ENCODE data around the gene TBC1D22A. TPM values are rescaled to one million over a fixed set of nuclear protein-coding genes. Genes with fewer than 3 reads are reported as not detected.

TBC1D22A gene
- total RNA-seq, 3 donors from 2014 or later: 19.0 to 23.6 (median 23.6) TPM

- no peaks in the 10 kb centered on the region for H3K9me3 ChIP-seq
- H3K27ac ChIP-seq: no peak overlapping the region
- no peaks in the 10 kb centered on the region for H3K36me3 ChIP-seq
- intact Hi-C loops (cut with DNase I; ENCODE audit: low total_unique reads): loop anchor here (10.0 kb wide), 1 partner anchor 325 kb away; no protein-coding TSS in a partner anchor
- DNase-seq (ENCODE audit: low spot score in 2 of 2): no peak
- no peak for TF ChIP-seq CTCF (IDR thresholded peaks at IDR 0.05)
- no peak for TF ChIP-seq POLR2A (IDR thresholded peaks at IDR 0.05)
- TF ChIP-seq POLR2AphosphoS5 (IDR thresholded peaks at IDR 0.05): no peak
- peaks cover 0 to 10% of the 10 kb centered on the region in 2 donors for H3K27me3 ChIP-seq
- H3K4me3 ChIP-seq: no peak overlapping the region
- H3K4me1 ChIP-seq: peaks cover 0 to 6% of the 10 kb centered on the region in 2 donors
Observed at GRCh38 chr22:46749682-46750529, 12.5 kb upstream of the TBC1D22A start.

- peaks cover 0 to 10% of the 10 kb centered on the region in 2 donors for H3K27me3 ChIP-seq
- H3K4me3 ChIP-seq: no peak overlapping the region
- no peaks in the 10 kb centered on the region for H3K36me3 ChIP-seq
- no peak for DNase-seq (ENCODE audit: low spot score in 2 of 2)
- no peak overlapping the region for H3K27ac ChIP-seq
- peaks cover 0 to 6% of the 10 kb centered on the region in 2 donors for H3K4me1 ChIP-seq
- no peak for TF ChIP-seq CTCF (IDR thresholded peaks at IDR 0.05)
- TF ChIP-seq POLR2A (IDR thresholded peaks at IDR 0.05): no peak
- TF ChIP-seq POLR2AphosphoS5 (IDR thresholded peaks at IDR 0.05): no peak
- H3K9me3 ChIP-seq: no peaks in the 10 kb centered on the region
- intact Hi-C loops (cut with DNase I; ENCODE audit: low total_unique reads): no loop called here
Observed at GRCh38 chr22:46750530-46750800, 12.0 kb upstream of the TBC1D22A start.

- Histone ChIP-seq H3K27me3 (peaks cover 0 to 10% of the 10 kb centered on the region in 2 donors), H3K36me3 (no peaks in the 10 kb centered on the region), H3K4me1 (peaks cover 0 to 6% of the 10 kb centered on the region in 2 donors), H3K4me3 (no peak overlapping the region), H3K27ac (no peak overlapping the region), H3K9me3 (no peaks in the 10 kb centered on the region)
- intact Hi-C loops (cut with DNase I; ENCODE audit: low total_unique reads): no loop called here
- TF ChIP-seq POLR2A (IDR thresholded peaks at IDR 0.05): no peak
- TF ChIP-seq CTCF (IDR thresholded peaks at IDR 0.05): no peak
- no peak for TF ChIP-seq POLR2AphosphoS5 (IDR thresholded peaks at IDR 0.05)
- no peak for DNase-seq (ENCODE audit: low spot score in 2 of 2)
Observed at GRCh38 chr22:46750863-46751443, 11.5 kb upstream of the TBC1D22A start.

- H3K27me3 ChIP-seq: peaks cover 0 to 8% of the 10 kb centered on the region in 2 donors
- peak overlapping the region; percentile 0 to 90 for H3K27ac ChIP-seq
- no peak overlapping the region for H3K4me3 ChIP-seq
- no peaks in the 10 kb centered on the region for H3K36me3 ChIP-seq
- H3K9me3 ChIP-seq: no peaks in the 10 kb centered on the region
- intact Hi-C loops (cut with DNase I; ENCODE audit: low total_unique reads): no loop called here
- peaks cover 0 to 6% of the 10 kb centered on the region in 2 donors for H3K4me1 ChIP-seq
- no peak for DNase-seq (ENCODE audit: low spot score in 2 of 2)
- no peak for TF ChIP-seq POLR2A (IDR thresholded peaks at IDR 0.05)
- no peak for TF ChIP-seq POLR2AphosphoS5 (IDR thresholded peaks at IDR 0.05)
- no peak for TF ChIP-seq CTCF (IDR thresholded peaks at IDR 0.05)
Observed at GRCh38 chr22:46752286-46752987, 10.0 kb upstream of the TBC1D22A start.

GRCh38 chr22:46752988-46753310 lies 9.5 kb upstream of the TBC1D22A start:
- intact Hi-C loops (cut with DNase I; ENCODE audit: low total_unique reads): no loop called here
- H3K27ac ChIP-seq: peak overlapping the region; percentile 0 to 90

More at GRCh38 chr22:46752988-46753310, 9.5 kb upstream of the TBC1D22A start:
- no peak for DNase-seq (ENCODE audit: low spot score in 2 of 2)
- Histone ChIP-seq H3K4me3 (no peak overlapping the region), H3K9me3 (no peaks in the 10 kb centered on the region), H3K4me1 (peaks cover 0 to 6% of the 10 kb centered on the region in 2 donors), H3K27me3 (peaks cover 0 to 7% of the 10 kb centered on the region in 2 donors), H3K36me3 (no peaks in the 10 kb centered on the region)
- TF ChIP-seq POLR2AphosphoS5 (IDR thresholded peaks at IDR 0.05) (no peak), POLR2A (IDR thresholded peaks at IDR 0.05) (no peak), CTCF (IDR thresholded peaks at IDR 0.05) (no peak)
